ENCODE measurements around the gene BUB1B.

BUB1B gene

GRCh38 chr15:40242601-40243000, 81.7 kb downstream of the BUB1B start:
- FAIRE-seq, result no peak

DNA sequence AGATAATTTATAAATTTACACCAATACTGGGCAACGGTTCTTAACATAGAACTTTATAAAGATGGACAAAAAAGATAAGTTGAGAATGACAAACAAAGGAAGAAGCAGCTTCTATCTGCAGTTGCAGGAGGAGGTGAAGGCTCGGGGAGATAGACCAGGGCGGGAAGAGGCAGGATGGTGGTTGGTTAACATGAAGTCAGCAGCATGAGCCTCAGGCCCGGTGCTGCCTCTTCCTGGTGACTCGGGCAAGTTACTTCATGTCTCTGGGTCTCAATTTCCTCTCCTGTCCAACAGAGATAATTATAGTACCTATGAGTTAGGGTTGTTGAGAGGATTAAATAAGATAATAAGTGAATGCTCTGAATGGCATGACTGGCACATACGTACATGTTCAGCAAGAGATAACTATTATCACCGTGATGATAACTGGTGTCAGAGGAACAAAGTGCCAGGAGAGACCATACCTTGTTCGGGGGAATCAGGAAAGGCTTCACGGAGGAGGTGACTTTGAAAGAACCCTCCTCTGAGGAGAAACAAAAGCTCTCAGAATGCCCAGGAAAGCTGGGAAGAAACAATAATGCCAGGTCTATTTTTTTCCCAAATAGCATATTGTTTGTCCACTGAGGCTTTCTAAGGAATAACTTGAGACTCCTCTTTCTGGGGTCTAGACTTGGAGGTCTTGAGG, 82.4 kb downstream of the BUB1B start:
- no peak for FAIRE-seq

DNA sequence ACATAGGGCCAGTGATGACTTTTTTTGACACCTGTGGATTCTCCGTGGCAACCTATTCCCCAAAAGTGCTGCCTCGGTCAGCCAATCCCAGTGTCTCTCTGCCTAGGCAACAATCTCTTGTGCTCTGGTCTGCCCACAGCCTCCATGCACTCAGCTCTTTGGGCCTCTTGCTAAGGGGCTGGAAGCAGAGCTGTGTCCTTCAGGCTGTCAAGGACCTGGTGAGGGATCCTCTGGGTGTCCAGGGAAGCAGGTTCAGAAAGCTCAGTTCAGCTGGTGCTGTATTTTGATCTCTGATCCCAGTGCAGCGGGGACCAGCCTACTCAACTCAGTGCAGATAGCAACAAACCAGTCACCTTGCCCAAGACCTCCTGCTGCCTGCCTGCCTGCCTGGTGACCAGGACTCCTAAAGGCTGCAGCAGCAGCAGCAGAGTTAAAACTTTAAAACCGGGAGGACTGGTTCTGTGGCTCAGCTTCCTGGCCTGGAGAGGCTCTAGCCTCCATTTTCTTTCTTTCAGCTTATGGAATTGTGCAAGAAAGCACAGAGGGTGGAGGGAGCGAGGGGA, 84.2 kb downstream of the BUB1B start:
- no peak for FAIRE-seq

GRCh38 chr15:40245666-40246450, 85.0 kb downstream of the BUB1B start:
- FAIRE-seq, result no peak

- FAIRE-seq, result no peak
These were observed 85.8 kb downstream of the BUB1B start for GRCh38 chr15:40246496-40247280.

DNA sequence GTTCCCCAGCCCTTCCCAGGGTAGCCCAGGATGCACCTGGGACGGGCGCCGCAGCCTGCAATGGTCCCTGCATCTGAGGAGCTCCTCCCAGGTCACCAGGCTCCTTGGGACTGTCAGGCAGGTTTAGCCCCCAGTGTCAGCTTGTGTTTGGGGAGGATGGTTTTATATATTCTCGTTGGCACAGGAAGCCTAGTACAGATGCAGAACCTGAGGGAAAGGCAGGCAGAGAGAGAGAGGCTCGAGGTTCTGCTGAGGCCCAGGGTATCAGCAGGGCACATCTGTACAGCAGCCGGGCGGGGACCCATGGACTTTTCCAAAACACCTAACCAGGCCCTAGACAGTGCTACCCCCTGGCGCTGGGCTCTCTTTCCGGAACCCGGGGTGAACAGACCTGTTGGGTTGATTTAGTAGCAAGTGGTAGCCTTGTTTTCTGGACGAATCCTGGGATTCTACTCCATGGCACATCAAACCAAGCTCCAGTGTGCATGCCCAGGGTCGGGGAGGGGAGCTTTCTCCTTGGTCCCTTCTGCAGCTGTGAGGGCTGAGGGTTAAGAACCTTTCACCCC, 86.6 kb downstream of the BUB1B start:
- FAIRE-seq, result no peak

DNA sequence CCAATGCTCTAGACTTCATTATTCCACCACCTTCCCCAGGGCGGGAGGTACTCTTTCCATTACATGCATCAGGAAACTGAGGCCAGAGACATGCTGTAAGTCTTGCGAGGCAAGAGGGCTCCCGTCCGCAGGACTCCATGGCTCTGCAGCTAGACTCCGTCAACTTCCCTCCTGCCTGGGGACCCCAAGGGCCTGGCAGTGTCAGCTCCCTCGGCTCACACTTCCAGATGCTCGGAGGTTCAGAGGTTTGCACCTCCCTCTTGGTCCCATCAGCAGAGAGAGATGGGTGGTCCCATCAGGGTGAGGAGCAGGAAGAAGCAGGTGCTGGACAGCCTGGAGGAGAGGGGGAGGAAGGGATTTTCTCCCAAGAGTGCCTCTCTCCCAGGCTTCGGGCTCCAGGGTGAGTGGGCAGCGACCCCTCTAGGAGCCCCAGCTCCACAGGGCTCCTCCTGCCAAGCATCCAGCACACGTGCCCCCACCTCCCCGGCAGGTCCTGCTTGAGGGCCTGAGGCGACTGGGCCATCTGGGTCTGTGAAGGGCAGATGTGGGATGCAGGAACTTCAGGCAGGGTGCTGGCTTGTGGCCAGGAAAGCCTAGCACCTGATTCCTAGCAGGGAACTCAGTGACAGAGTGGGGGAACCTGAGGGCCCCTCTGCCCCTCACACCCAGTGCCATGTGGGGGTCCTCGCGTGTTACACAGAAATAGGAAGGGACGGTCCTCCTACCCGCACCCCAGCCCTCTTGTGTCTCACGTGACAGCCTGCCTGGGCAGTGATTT, 87.3 kb downstream of the BUB1B start:
- FAIRE-seq, result no peak

DNA sequence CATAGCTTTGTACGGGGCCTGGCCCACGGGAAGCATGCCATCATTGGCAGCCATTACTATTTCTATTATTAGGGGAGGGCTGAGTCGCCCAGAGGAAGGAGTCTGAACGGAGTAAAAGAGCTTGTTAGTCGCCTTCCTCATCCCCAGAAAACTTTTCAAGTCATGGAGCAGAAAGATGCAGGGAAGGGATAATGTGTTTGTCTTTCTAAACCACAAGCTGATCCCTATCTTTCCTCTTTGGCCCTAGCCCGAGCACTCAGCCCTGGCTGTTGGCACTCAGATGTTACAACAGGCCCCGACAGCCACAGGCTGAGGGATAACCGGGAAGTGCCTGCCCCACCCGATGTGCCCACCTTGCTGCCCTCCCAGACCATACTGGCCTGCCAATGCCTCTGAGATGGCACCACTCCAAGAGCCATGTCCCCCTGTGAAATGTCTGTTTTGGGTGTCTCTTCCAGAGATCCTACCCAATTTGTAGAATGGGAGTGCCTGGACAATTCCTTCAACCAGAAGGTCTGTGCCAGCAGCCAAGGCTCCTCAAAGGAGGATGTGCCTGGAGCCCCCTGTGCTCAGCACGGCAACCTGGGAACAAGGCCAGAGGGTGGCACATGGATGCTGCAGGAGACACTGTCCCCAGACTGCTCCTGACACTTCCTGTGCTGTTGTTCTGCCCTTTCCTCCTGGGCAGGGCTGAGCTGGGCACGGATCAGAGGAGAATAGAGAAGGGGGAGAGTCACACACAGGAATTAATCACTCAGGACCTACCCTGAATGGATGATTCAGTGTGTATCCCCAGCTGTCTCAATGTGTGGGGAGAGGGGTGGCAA, 88.8 kb downstream of the BUB1B start:
- FAIRE-seq, result no peak

GRCh38 chr15:40250304-40250656, 89.4 kb downstream of the BUB1B start:
- no peak for FAIRE-seq

DNA sequence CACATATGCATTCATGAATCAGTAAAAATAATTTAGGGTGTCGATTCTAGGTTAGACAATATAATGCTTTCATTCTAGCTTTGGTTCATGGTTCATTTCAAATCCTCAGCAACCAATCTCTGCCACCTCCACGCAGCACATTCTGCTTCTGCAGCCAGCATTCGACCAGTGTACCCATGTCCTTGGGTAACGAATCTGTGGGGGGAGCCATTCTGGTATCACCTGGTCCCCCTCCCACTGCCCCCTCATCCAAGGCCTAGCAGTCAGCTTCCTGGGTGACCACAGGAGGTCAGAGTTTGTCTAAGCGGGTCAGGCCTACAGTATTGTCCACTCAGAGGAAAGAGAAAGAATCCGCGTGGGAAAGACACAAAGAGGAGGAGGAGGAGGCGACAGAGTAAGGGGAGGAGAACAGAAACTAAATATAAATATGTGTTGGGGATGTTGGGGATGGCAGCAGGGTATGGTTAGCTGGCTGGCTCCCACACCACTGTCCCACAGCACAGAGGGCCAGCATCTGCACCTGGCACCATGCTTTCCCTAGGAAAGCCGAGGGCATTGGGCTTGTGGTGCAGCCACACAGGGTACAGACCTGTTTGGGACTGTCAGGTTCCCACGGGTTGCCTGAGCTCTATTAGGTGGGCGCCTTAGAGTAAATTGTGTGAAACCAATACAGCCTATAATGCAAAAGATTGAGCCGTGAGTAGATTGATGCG, 90.1 kb downstream of the BUB1B start:
- FAIRE-seq, result no peak

GRCh38 chr15:40251486-40252140, 90.7 kb downstream of the BUB1B start:
- FAIRE-seq, result no peak

GRCh38 chr15:40252141-40252437, 91.2 kb downstream of the BUB1B start:
- FAIRE-seq, result no peak

GRCh38 chr15:40252438-40253166, 91.7 kb downstream of the BUB1B start:
- no peak for FAIRE-seq

DNA sequence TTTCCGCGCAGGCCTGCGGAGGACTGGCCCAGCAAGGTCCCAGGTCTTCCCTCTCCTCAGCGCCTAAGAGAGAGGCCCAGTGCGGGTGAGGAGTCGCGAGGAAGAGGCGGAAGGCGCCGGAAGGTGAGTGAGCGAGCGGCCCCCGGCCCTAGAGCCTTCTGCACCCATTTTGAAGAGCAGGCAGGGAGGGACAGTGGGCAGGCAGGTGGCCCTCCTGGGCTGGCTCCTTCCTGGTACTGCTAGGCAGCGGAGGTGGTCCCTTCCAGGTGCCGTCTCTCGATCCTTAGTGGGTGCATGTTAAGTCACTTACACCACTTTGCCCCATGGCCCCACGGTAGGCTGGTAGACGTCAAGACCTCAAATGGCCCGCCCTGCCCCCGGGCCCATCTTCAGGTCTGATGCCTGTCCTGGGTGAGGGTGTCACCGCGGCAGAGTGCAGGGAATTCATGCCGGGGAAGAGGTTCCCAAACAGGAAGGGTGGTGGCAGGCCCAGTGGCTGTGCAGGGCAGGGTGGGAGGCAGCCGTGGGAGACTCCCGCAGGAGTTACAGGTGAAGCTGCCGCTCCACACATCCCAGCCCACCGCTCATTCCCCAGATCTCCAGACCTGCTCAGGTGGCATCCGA, 92.4 kb downstream of the BUB1B start:
- no peak for FAIRE-seq

- no peak for FAIRE-seq
These were observed 93.6 kb downstream of the BUB1B start for GRCh38 chr15:40254452-40254851.

- FAIRE-seq, result no peak
These were observed 94.2 kb downstream of the BUB1B start for GRCh38 chr15:40255033-40255432.

DNA sequence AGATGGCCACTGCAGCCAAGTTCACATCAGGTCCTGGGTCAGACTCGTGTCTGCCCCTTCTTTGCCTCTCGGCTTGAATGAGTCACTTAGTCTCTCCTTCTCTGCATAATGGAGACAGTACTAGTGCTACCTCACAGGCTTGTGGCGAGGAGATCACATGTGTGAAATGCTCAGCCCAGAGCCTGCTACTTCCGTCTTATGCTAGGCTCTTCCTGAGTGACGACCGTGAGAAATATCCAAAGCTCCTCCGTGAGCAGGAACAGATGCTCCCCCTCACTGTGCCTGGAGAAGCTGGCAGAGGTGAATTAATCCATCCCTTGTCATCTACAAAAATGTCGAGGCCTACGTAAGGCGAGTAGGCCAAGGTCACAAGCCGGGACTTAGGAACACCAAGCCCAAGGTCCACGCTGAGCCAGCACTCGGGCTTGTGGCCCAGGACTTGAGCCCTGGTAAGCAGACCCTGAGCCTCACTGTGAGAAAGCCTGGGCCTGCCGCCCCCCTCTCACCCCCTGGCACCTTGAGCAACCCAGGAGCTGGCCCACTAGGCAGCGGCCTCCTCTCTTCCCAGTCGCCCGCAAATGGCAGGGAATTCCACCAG, 95.9 kb downstream of the BUB1B start:
- FAIRE-seq, result no peak

DNA sequence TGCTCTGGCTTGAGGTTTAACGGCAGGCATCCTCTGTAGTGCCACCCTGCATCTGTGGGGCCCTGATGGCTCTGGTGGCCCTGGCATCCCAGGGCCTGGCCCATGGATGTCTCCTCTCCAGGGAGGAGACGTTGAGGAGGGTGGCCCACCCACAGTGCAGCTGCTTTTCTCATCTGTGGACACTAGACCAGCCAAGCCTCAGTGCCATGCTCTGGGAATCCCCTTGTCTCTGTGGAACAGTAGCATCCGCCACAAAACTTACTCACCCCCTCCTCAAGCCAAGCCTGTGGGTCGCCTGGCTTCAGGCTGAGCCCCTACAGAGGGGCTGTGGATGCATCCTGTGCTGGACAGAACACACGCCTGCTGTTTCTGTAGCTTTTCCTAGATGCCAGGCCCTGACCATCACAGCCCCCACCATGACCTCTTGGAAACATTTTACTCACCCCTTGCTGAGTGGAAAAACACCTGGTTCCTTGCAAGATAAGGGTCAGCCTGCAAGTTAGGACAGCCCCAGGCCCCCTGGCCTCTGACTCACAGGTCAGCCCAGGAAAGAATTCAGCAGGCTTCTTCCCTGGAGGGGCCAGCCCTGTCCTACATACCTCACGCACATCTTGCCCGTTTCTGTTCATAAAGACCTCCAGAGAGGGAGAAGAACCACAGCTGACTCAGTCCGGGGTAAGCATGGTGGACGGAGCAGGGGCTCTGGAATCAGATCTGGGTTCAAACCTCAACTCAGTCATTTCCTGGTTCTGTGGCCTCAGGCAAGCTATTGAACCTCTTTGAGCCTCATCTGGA, 97.0 kb downstream of the BUB1B start:
- no peak for FAIRE-seq

Data from TTC549 (cell line).